Activated naive CD8-positive, alpha-beta T cell treated with anti-CD3 and anti-CD28 coated beads, Interleukin-2, amount 50 U/mL, for 16 hours (primary cell): ENCODE results near the gene DPH5.
"Not testable (repeated sequence)": the region's sequence is repeated elsewhere in the genome, so short reads cannot be mapped to it uniquely, and the experiment has no call there.

Source experiments
- DNase-seq: peaks from one replicate; pipeline ENCODE4 v3.0.0-alpha.2; 2020; ENCODE audit warnings: low read depth, low spot score

DPH5 gene

GRCh38 chr1:100989306-100990077 is 36.1 kb downstream of the DPH5 start:
- DNase-seq: no peak

GRCh38 chr1:100988121-100988520 is 37.5 kb downstream of the DPH5 start:
- DNase-seq: no peak

- DNase-seq: no peak
Observed at GRCh38 chr1:100982793-100983192, 42.8 kb downstream of the DPH5 start.

GRCh38 chr1:100979631-100980030 is 46.0 kb downstream of the DPH5 start:
- DNase-seq: no peak

- DNase-seq: no peak
Observed at GRCh38 chr1:100976936-100977335, 48.6 kb downstream of the DPH5 start.

GRCh38 chr1:100972185-100972584 is 53.4 kb downstream of the DPH5 start:
- DNase-seq: no peak

- no peak for DNase-seq
Observed at GRCh38 chr1:100971021-100971420, 54.6 kb downstream of the DPH5 start.

GRCh38 chr1:100969327-100969726 is 56.3 kb downstream of the DPH5 start:
- DNase-seq: no peak

GRCh38 chr1:100968621-100969020 is 57.0 kb downstream of the DPH5 start:
- no peak for DNase-seq

- DNase-seq: no peak
Observed at GRCh38 chr1:100960098-100960497, 65.5 kb downstream of the DPH5 start.

GRCh38 chr1:100959502-100960060 is 66.0 kb downstream of the DPH5 start:
- DNase-seq: no peak

- no peak for DNase-seq
Observed at GRCh38 chr1:100955322-100955721, 70.3 kb downstream of the DPH5 start.

- DNase-seq: no peak
Observed at GRCh38 chr1:100953960-100954730, 71.4 kb downstream of the DPH5 start.

- DNase-seq: not testable (repeated sequence)
Observed at GRCh38 chr1:100952970-100953369, 72.6 kb downstream of the DPH5 start.

- DNase-seq: no peak
Observed at GRCh38 chr1:100952104-100952745, 73.4 kb downstream of the DPH5 start.

GRCh38 chr1:100950781-100951180 is 74.8 kb downstream of the DPH5 start:
- DNase-seq: no peak

GRCh38 chr1:100950337-100950736 is 75.2 kb downstream of the DPH5 start:
- no peak for DNase-seq

GRCh38 chr1:100949515-100950158 is 75.9 kb downstream of the DPH5 start:
- not testable (repeated sequence) for DNase-seq

GRCh38 chr1:100948721-100949405 is 76.7 kb downstream of the DPH5 start:
- not testable (repeated sequence) for DNase-seq

- not testable (repeated sequence) for DNase-seq
Observed at GRCh38 chr1:100947816-100948215, 77.8 kb downstream of the DPH5 start.

GRCh38 chr1:100946064-100946463 is 79.5 kb downstream of the DPH5 start:
- DNase-seq: not testable (repeated sequence)
